ENCODE data around the gene CARMIL1. TPM values are rescaled to one million over a fixed set of nuclear protein-coding genes. Genes with fewer than 3 reads are reported as not detected.

Gene CARMIL1
- polyA plus RNA-seq, 1 of the 3 experiments (the other 2 are of a cell fraction): 1.7 TPM

DNA sequence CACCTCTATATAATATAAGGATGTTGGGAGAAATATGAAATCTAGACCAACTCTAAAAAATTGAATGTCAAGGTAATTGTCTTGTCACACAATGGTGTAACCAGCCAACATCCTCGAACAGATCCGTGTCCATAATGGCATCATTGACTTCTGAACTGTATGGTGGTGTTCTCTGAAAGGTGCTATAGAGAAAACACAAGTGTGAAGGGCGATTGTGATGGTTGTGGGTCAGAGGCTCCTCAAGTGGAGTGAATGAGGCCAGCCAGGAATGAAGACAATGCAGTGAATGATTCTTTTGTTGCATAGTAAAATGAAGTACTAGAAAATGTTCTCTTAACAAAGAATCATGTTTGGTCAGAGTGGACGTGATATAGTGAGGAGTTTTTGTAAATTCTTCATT is 58.3 kb downstream of the CARMIL1 start:
- Histone ChIP-seq H3K36me3 (replicated peaks in 1 of 2; ENCODE audit: control insufficient read depth in 1 of 2, insufficient read depth in 2 of 2, low read length in 1 of 2) (no peaks in the 10 kb centered on the region), H3K9me2 (no peaks in the 10 kb centered on the region), H3K9me3 (no peaks in the 10 kb centered on the region), H3K4me1 (ENCODE audit: control insufficient read depth in 1 of 2, insufficient read depth in 2 of 2, low read depth in 1 of 2, low read length in 1 of 2) (peaks cover 2 to 3% of the 10 kb centered on the region in 2 experiments; a peak in 3 of 4 replicates), H3K4me2 (no peak overlapping the region), H3F3A (replicated peaks; ENCODE audit: insufficient read depth) (no peaks in the 10 kb centered on the region), H2AFZ (ENCODE audit: low read depth) (no peak overlapping the region), H4K20me1 (ENCODE audit: insufficient read depth) (no peaks in the 10 kb centered on the region), H3K27me3 (ENCODE audit: insufficient read depth) (no peaks in the 10 kb centered on the region), H3K4me3 (ENCODE audit: low read depth in 2 of 2, low read length in 1 of 2) (no peak overlapping the region), H3K27ac (ENCODE audit: low read depth in 2 of 2, low read length in 1 of 2) (no peak overlapping the region), H3K9ac (no peak overlapping the region), H3K79me2 (ENCODE audit: insufficient read depth) (no peaks in the 10 kb centered on the region)
- ChIA-PET POLR2A (no interaction called here), CTCF (interaction anchor here (0.7 kb wide), 1 partner anchor 104 kb away, joined by 3 read pairs; no protein-coding TSS in a partner anchor)
- 79% methylated on average over 4 of the region's 4 CpGs for WGBS (ENCODE audit: low lambda C conversion rate)
- TF ChIP-seq TEAD4 (IDR thresholded peaks at IDR 0.05; ENCODE audit: borderline replicate concordance, insufficient read depth) (no peak), CHD2 (IDR thresholded peaks at IDR 0.05; ENCODE audit: low read length, partially characterized antibody) (no peak), FOXM1 (IDR thresholded peaks at IDR 0.05; ENCODE audit: low read depth) (no peak), YY1 (IDR thresholded peaks at IDR 0.05; ENCODE audit: low read depth) (no peak), ELF1 (IDR thresholded peaks at IDR 0.05) (no peak), JUND (IDR thresholded peaks at IDR 0.05) (no peak), NFIC (IDR thresholded peaks at IDR 0.05; ENCODE audit: borderline replicate concordance) (no peak), POLR2AphosphoS5 (IDR thresholded peaks at IDR 0.05; ENCODE audit: low read depth, low read length) (no peak), RCOR1 (IDR thresholded peaks at IDR 0.05; ENCODE audit: low read length) (no peak)
- no peak for DNase-seq

DNA sequence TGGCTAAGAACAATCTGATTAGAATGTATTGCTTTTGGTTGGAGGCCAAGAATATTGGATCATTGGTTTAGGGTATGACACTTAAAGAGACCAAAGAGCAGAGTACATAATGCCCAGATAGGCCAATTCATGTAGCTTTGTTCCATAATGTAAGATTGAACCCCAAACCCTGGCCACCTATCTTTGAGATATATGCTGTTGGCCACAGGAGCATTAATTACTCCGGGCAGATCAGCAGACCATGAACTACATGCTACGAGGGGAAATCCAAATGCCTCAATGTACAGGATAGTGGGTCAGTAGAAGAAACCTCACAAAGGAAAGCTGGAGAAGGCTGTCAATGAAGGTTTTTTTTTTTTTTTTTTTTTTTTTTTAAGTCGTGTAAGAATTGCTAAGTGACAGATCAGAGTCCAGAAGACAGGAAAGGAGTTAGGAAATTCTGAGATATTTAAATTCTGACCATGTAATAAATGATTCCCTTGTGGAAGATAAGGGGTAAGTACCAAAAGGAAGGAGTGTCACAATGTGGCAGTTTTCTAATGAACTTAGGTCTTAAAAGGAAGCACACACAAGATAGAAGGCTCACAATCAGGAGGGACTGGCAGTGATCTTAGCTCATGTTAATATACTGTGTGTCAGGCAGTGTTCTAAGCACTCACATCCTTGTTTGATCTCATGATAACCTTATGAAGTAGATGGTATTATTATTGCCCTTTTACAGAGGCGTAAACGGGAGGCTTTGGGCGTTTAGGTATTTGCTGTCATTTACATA is 61.4 kb downstream of the CARMIL1 start:
- Histone ChIP-seq H3K4me1 (ENCODE audit: control insufficient read depth in 1 of 2, insufficient read depth in 2 of 2, low read depth in 1 of 2, low read length in 1 of 2) (peaks cover 8 to 11% of the 10 kb centered on the region in 2 experiments; a peak in 3 of 4 replicates), H3F3A (replicated peaks; ENCODE audit: insufficient read depth) (no peaks in the 10 kb centered on the region), H3K27me3 (ENCODE audit: insufficient read depth) (no peaks in the 10 kb centered on the region), H4K20me1 (ENCODE audit: insufficient read depth) (no peaks in the 10 kb centered on the region), H3K4me3 (ENCODE audit: low read depth in 2 of 2, low read length in 1 of 2) (no peak overlapping the region), H3K79me2 (ENCODE audit: insufficient read depth) (no peaks in the 10 kb centered on the region), H3K4me2 (no peak overlapping the region), H3K36me3 (replicated peaks in 1 of 2; ENCODE audit: control insufficient read depth in 1 of 2, insufficient read depth in 2 of 2, low read length in 1 of 2) (no peaks in the 10 kb centered on the region), H3K27ac (ENCODE audit: low read depth in 2 of 2, low read length in 1 of 2) (no peak overlapping the region), H3K9me2 (no peaks in the 10 kb centered on the region), H2AFZ (ENCODE audit: low read depth) (no peak overlapping the region), H3K9ac (no peak overlapping the region), H3K9me3 (no peaks in the 10 kb centered on the region)
- ChIA-PET POLR2A (no interaction called here), CTCF (interaction anchor here (1.1 kb wide), 1 partner anchor 10 kb away, joined by 3 read pairs; no protein-coding TSS in a partner anchor)
- no peak for TF ChIP-seq ZBTB33 (IDR thresholded peaks at IDR 0.05; ENCODE audit: borderline replicate concordance, low read depth)
- no peak for TF ChIP-seq RCOR1 (IDR thresholded peaks at IDR 0.05; ENCODE audit: low read length)
- no peak for TF ChIP-seq FOXJ3 (CRISPR knock-in tag; IDR thresholded peaks at IDR 0.05)
- no peak for TF ChIP-seq RFX5 (IDR thresholded peaks at IDR 0.05; ENCODE audit: low read length)
- TF ChIP-seq ELF1 (IDR thresholded peaks at IDR 0.05): no peak
- no peak for TF ChIP-seq YY1 (IDR thresholded peaks at IDR 0.05; ENCODE audit: low read depth)
- no peak for TF ChIP-seq USF2 (IDR thresholded peaks at IDR 0.05; ENCODE audit: borderline replicate concordance, low read depth, low read length)
- no peak for DNase-seq
- WGBS (ENCODE audit: low lambda C conversion rate): 96% methylated on average over 6 of the region's 6 CpGs
